Spleen (tissue), 11 donors: Measurements from ENCODE around the gene MOCS1. TPM values are rescaled to one million over a fixed set of nuclear protein-coding genes. Genes with fewer than 3 reads are reported as not detected.

Experiments
- DNase-seq: peaks from one replicate; pipeline ENCODE4 v3.0.0-alpha.2; 2020
- H3K27ac ChIP-seq, 8 donors: fragments of 200-600 bp; sonication (generic) in 7 of 8; 1 replicate in 4 of 8; 2 replicates in 4 of 8; pipeline versions ENCODE4 v1.5.0 to v1.8.0; 2016 to 2021; ENCODE audit warnings: inconsistent platforms in 4 of 8, mild to moderate bottlenecking in 4 of 8, moderate library complexity in 1 of 8
- H3K27me3 ChIP-seq, 7 donors: fragments of 200-600 bp; sonication (generic) in 6 of 7; replicated peaks in 1 of 7; 1 replicate in 4 of 7; 2 replicates in 3 of 7; pipeline versions ENCODE4 v1.5.0 to v1.8.0; 2016 to 2021; ENCODE audit warnings: inconsistent platforms in 3 of 7, mild to moderate bottlenecking in 1 of 7
- H3K36me3 ChIP-seq, 6 donors: fragments of 200-600 bp; sonication (generic) in 5 of 6; 1 replicate in 4 of 6; 2 replicates in 2 of 6; pipeline versions ENCODE4 v1.5.0 to v1.8.0; 2016 to 2021; ENCODE audit warnings: inconsistent platforms in 2 of 6
- H3K4me1 ChIP-seq, 6 donors: fragments of 200-600 bp; sonication (generic) in 5 of 6; 1 replicate in 3 of 6; 2 replicates in 3 of 6; pipeline versions ENCODE4 v1.5.0 to v1.8.0; 2016 to 2021; ENCODE audit warnings: inconsistent platforms in 3 of 6
- H3K4me3 ChIP-seq, 8 donors: fragments of 200-600 bp; sonication (generic) in 7 of 8; 1 replicate in 4 of 8; 2 replicates in 4 of 8; pipeline versions ENCODE4 v1.5.0 to v1.8.0; 2016 to 2021; ENCODE audit warnings: inconsistent platforms in 4 of 8, mild to moderate bottlenecking in 4 of 8, moderate library complexity in 2 of 8
- H3K9me3 ChIP-seq, 8 donors: fragments of 200-600 bp; sonication (generic) in 7 of 8; 1 replicate in 4 of 8; 2 replicates in 4 of 8; pipeline versions ENCODE4 v1.5.0 to v1.8.0; 2016 to 2021; ENCODE audit warnings: inconsistent platforms in 4 of 8
- POLR2A ChIP-seq, 3 donors: fragments of 450-650 bp; IDR thresholded peaks; one replicate each; pipeline ENCODE4 v1.5.1; 2017; ENCODE audit warnings: antibody characterized with exemption in 3 of 3, mild to moderate bottlenecking in 1 of 3
- POLR2AphosphoS5 ChIP-seq, 3 donors: sonication (generic); formaldehyde crosslinking; IDR thresholded peaks; one replicate each; pipeline ENCODE4 v1.5.1; 2017; ENCODE audit warnings: antibody characterized with exemption in 3 of 3
- WGBS, 5 donors: extraction: QIAGEN DNeasy Blood & Tissue Kit in 3 of 5; methylation state at CpG; one replicate each; pipeline versions ENCODE4 v1.1.5 to v1.1.7; 2013 to 2018; 5-methylcytosine and 5-hydroxymethylcytosine counted together
- intact Hi-C: fragments of 100-400 bp; cut with DNase I; formaldehyde crosslinking; loops from one replicate; pipeline ENCODE4 v1.15.0; 2023; ENCODE audit warnings: low total_unique reads
- polyA plus RNA-seq, 3 donors: library from polyadenylated mRNA; stranded (reverse); fragments of 200-250 nt; gene quantifications; one replicate each; pipeline ENCODE4 v1.2.1, GENCODE V29; 2013
- total RNA-seq, 7 donors: library from RNA; depleted of rRNA in 3 of 7; stranded (reverse); fragments of >200 nt in 3 of 7; fragmentation: NEBNext Ultra II Directional in 4 of 7; extraction: Animal tissue kit (Norgen Biotek cat#: 25700) in 4 of 7; gene quantifications; one replicate each; pipeline versions ENCODE4 v1.1.0 to v1.2.1, GENCODE V29; 2016 to 2021
- TF ChIP-seq, protein P1 (sequence below), 11 experiments: fragments of 200-600 bp in 7 of 11; fragments of 450-650 bp in 4 of 11; sonication (generic) in 4 of 11; IDR thresholded peaks in 8 of 11; conservative IDR thresholded peaks in 3 of 11; 1 replicate in 7 of 11; 2 replicates in 4 of 11; pipeline versions ENCODE4 v1.4.0 to v1.8.0; 2016 to 2021; ENCODE audit warnings: antibody characterized with exemption in 11 of 11, inconsistent platforms in 4 of 11, mild to moderate bottlenecking in 1 of 11
- donor health status: healthy with polysubstance abuse.
- donor health status: DM: no; HTN: no; CAD: no; lungs with moderate emphysema.
- donor health status: DM: no; HTN: no; CAD: no.
- donor health status: Bipolar disorder and iron deficiency.
- donor health status: healthy.
- donor health status: DM: no; HTN: no; CAD: no.
- donor health status: DM: yes; HTN: yes; CAD: no.

Gene MOCS1
- total and polyA plus RNA-seq, 10 donors: 1.2 to 10.2 (median 5.6) TPM

DNA sequence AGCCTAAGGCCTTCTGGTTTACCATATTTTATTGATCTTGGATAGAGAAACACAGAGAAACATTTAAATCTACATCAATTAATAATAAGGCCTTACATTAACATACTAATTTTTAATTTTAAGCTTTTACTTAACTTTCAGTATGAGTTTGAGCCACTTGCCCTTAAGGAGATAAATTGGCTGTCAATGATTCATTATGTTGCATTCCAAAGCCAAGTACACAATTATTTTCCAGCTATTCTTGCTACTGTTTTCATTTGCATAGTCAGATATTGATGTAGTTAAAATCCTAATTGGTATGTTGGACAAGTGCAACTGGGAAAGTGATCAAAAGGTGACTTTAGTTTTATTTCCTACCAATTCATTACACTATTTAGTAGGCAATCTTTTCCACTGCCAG lies 58.2 kb downstream of the MOCS1 start:
- H3K27ac ChIP-seq: peak overlapping the region in 2 of 8 donors; percentile 21 to 41
- DNase-seq: no peak
- H3K27me3 ChIP-seq: no peaks in the 10 kb centered on the region

DNA sequence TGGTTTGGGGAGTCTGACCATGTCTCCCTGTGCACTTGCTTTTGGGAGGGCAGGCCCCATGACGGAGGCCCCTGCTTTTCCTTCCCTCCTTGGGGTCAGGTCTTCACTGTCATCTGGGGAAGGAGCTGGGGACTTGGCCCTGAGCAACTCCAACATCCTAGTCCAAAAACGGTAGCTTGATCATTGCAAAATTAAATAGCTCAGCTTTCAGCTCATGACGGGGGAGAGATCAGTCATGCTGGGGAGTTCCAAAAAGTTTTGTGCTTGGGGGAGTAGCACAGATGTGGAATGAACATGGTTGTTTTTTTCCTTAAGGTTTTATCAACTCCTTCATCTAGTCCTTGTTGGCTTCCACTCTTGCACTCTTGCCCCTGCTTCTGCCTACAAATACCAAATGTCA lies 60.8 kb downstream of the MOCS1 start:
- TF ChIP-seq POLR2A (IDR thresholded peaks at IDR 0.05): no peak
- TF ChIP-seq POLR2AphosphoS5 (IDR thresholded peaks at IDR 0.05): no peak
- TF ChIP-seq, protein P1, sequence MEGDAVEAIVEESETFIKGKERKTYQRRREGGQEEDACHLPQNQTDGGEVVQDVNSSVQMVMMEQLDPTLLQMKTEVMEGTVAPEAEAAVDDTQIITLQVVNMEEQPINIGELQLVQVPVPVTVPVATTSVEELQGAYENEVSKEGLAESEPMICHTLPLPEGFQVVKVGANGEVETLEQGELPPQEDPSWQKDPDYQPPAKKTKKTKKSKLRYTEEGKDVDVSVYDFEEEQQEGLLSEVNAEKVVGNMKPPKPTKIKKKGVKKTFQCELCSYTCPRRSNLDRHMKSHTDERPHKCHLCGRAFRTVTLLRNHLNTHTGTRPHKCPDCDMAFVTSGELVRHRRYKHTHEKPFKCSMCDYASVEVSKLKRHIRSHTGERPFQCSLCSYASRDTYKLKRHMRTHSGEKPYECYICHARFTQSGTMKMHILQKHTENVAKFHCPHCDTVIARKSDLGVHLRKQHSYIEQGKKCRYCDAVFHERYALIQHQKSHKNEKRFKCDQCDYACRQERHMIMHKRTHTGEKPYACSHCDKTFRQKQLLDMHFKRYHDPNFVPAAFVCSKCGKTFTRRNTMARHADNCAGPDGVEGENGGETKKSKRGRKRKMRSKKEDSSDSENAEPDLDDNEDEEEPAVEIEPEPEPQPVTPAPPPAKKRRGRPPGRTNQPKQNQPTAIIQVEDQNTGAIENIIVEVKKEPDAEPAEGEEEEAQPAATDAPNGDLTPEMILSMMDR (IDR thresholded peaks at IDR 0.05 in 8 of 11, conservative IDR thresholded peaks at IDR 0.05 in 3 of 11): no peak
- DNase-seq: no peak
- no peak overlapping the region for H3K4me3 ChIP-seq
- H3K36me3 ChIP-seq: peaks cover 0 to 100% (median 4%) of the 10 kb centered on the region in 6 donors
- no peaks in the 10 kb centered on the region for H3K4me1 ChIP-seq
- no peaks in the 10 kb centered on the region for H3K9me3 ChIP-seq
- intact Hi-C loops: no loop called here
- peak overlapping the region in 4 of 8 donors; percentile 22 to 50 (median 40) for H3K27ac ChIP-seq
- no peaks in the 10 kb centered on the region for H3K27me3 ChIP-seq
- 60 to 85% (median 77%) methylated on average over 3 of the region's 3 CpGs for WGBS, 5 donors

More for the DNA sequence above, 58.2 kb downstream of the MOCS1 start:
- no peak overlapping the region for H3K4me3 ChIP-seq
- no peaks in the 10 kb centered on the region for H3K9me3 ChIP-seq
- H3K36me3 ChIP-seq: peaks cover 0 to 100% (median 4%) of the 10 kb centered on the region in 6 donors
- no peaks in the 10 kb centered on the region for H3K4me1 ChIP-seq
- no peak for TF ChIP-seq POLR2A (IDR thresholded peaks at IDR 0.05)
- no peak for TF ChIP-seq POLR2AphosphoS5 (IDR thresholded peaks at IDR 0.05)
- TF ChIP-seq, protein P1 (IDR thresholded peaks at IDR 0.05 in 8 of 11, conservative IDR thresholded peaks at IDR 0.05 in 3 of 11): no peak
- intact Hi-C loops: no loop called here

DNA sequence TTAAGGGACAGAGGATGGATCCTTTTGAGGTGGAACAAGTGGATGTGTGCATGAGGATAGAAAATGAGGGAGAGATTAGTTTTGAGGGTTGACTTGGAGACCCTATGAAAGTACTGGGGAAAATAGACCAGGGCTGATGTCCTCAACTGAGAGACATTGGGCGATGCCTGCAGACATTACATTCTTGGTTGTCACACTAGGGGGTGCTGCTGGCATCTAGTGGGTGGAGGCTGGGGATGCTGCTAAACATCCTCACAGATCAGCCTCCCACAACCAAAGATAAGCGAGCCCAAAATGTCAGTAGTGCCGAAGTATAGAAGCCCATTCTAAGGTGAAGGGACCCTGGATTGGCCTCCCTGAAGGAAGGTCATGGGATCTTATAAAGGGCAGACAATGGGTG lies 63.3 kb downstream of the MOCS1 start:
- H3K4me1 ChIP-seq: no peaks in the 10 kb centered on the region
- H3K27ac ChIP-seq: peak overlapping the region in 1 of 8 donors; percentile 50
- TF ChIP-seq POLR2AphosphoS5 (IDR thresholded peaks at IDR 0.05): no peak
- TF ChIP-seq, protein P1 (IDR thresholded peaks at IDR 0.05 in 8 of 11, conservative IDR thresholded peaks at IDR 0.05 in 3 of 11): no peak
- TF ChIP-seq POLR2A (IDR thresholded peaks at IDR 0.05): no peak
- no peak for DNase-seq
- H3K36me3 ChIP-seq: peaks cover 0 to 100% (median 0%) of the 10 kb centered on the region in 6 donors
- WGBS, 5 donors: 90 to 97% (median 93%) methylated on average over 3 of the region's 3 CpGs
- H3K9me3 ChIP-seq: no peaks in the 10 kb centered on the region
- H3K27me3 ChIP-seq: no peaks in the 10 kb centered on the region
- no peak overlapping the region for H3K4me3 ChIP-seq
- intact Hi-C loops: no loop called here

DNA sequence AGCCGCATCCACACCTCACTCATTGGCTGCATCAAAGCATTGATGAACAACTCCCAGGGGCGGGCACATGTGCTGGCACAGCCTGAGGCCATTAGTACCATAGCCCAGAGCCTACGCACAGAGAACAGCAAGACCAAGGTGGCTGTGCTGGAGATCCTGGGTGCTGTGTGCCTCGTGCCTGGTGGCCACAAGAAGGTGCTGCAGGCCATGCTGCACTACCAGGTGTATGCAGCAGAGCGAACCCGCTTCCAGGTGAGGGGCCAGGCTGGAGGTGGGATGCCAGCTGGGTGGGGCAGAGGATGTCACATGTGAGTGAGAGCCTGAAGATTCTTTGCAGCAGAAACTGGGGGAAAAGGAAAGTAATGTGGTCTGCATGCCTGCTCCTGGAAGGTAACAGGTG lies 66.7 kb downstream of the MOCS1 start:
- no peak overlapping the region for H3K27ac ChIP-seq
- peaks cover 0 to 4% (median 0%) of the 10 kb centered on the region in 7 donors for H3K27me3 ChIP-seq
- intact Hi-C loops: no loop called here
- H3K36me3 ChIP-seq: peaks cover 0 to 100% (median 0%) of the 10 kb centered on the region in 6 donors
- peaks cover 0 to 21% (median 0%) of the 10 kb centered on the region in 6 donors for H3K4me1 ChIP-seq
- TF ChIP-seq POLR2A (IDR thresholded peaks at IDR 0.05) (no peak), POLR2AphosphoS5 (IDR thresholded peaks at IDR 0.05) (peak; percentile 3 to 66 (median 13))
- no peaks in the 10 kb centered on the region for H3K9me3 ChIP-seq
- DNase-seq: no peak
- WGBS, 5 donors: 77 to 89% (median 84%) methylated on average over 5 to 6 of the region's 6 CpGs
- no peak overlapping the region for H3K4me3 ChIP-seq
